ENCODE results near the gene LIG3. TPM values are rescaled to one million over a fixed set of nuclear protein-coding genes. Genes with fewer than 3 reads are reported as not detected.
"Not testable (repeated sequence)": the region's sequence is repeated elsewhere in the genome, so short reads cannot be mapped to it uniquely, and the experiment has no call there.

The LIG3 gene
- polyA plus RNA-seq, 3 donors = 6.0 to 14.6 (median 7.5) TPM

- intact Hi-C loops (cut with micrococcal nuclease) = loop anchor here in 1 of 2 donors (5.0 kb wide), 1 partner anchor 37 kb away; the partner anchor contains the start of gene RFFL
- no peak overlapping the region for H3K9ac ChIP-seq (ENCODE audit: insufficient read depth, low read length, poor library complexity, severe bottlenecking)
- Mint-ChIP-seq H3K9me3 (no peaks in the 10 kb centered on the region), H3K36me3 (peaks cover 34 to 49% of the 10 kb centered on the region in 2 donors), H3K4me1 (peaks cover 30% of the 10 kb centered on the region), H3K27me3 (ENCODE audit: low read depth in 3 of 3) (peaks cover 0 to 1% (median 0%) of the 10 kb centered on the region in 3 donors), H3K4me3 (no peak overlapping the region), H3K27ac (no peak overlapping the region)
- no peak overlapping the region for H3K4me2 ChIP-seq (replicated peaks; ENCODE audit: extremely low read depth, low read length, poor library complexity, severe bottlenecking)
- H3K27me3 ChIP-seq (ENCODE audit: control insufficient read depth in 2 of 2, insufficient read depth in 2 of 2, low read length in 2 of 2) = no peaks in the 10 kb centered on the region
- no peak overlapping the region for H3K27ac ChIP-seq (ENCODE audit: low read depth in 1 of 2, low read length in 2 of 2)
- DNase-seq = no peak
- H3K79me2 ChIP-seq (ENCODE audit: insufficient read depth, low read length) = peaks cover 4% of the 10 kb centered on the region
- WGBS (ENCODE audit: insufficient coverage) = no CpG with 5 or more reads among the region's 1 CpG
- H3K9me3 ChIP-seq (replicated peaks in 1 of 2; ENCODE audit: control insufficient read depth in 1 of 2, insufficient read depth in 1 of 2, low read length in 2 of 2) = no peaks in the 10 kb centered on the region
- no peak for TF ChIP-seq CTCF (IDR thresholded peaks at IDR 0.05)
- no peak overlapping the region for H3K4me3 ChIP-seq (replicated peaks in 1 of 3; ENCODE audit: low read depth in 2 of 3, low read length in 3 of 3)
- peaks cover 24 to 30% of the 10 kb centered on the region in 2 donors for H3K4me1 ChIP-seq (ENCODE audit: control insufficient read depth in 1 of 2, insufficient read depth in 2 of 2, low read length in 2 of 2)
- peaks cover 34% of the 10 kb centered on the region for H4K20me1 ChIP-seq (ENCODE audit: insufficient read depth, low read length)
- no peak overlapping the region for H2AFZ ChIP-seq (ENCODE audit: insufficient read depth, low read depth, low read length, poor library complexity, severe bottlenecking)
- peaks cover 29 to 54% of the 10 kb centered on the region in 2 donors for H3K36me3 ChIP-seq (replicated peaks in 1 of 2; ENCODE audit: control insufficient read depth in 1 of 2, insufficient read depth in 2 of 2, low read length in 2 of 2)
Observed at GRCh38 chr17:35025541-35025940, 45.2 kb downstream of the LIG3 start.

- H3K4me3 ChIP-seq (replicated peaks in 1 of 3; ENCODE audit: low read depth in 2 of 3, low read length in 3 of 3); H2AFZ ChIP-seq (ENCODE audit: insufficient read depth, low read depth, low read length, poor library complexity, severe bottlenecking); H3K4me2 ChIP-seq (replicated peaks; ENCODE audit: extremely low read depth, low read length, poor library complexity, severe bottlenecking); H3K9ac ChIP-seq (ENCODE audit: insufficient read depth, low read length, poor library complexity, severe bottlenecking); H3K9me3 Mint-ChIP-seq; H3K27me3 ChIP-seq (ENCODE audit: control insufficient read depth in 2 of 2, insufficient read depth in 2 of 2, low read length in 2 of 2); H3K4me3 Mint-ChIP-seq; H3K9me3 ChIP-seq (replicated peaks in 1 of 2; ENCODE audit: control insufficient read depth in 1 of 2, insufficient read depth in 1 of 2, low read length in 2 of 2); H3K27me3 Mint-ChIP-seq (ENCODE audit: low read depth in 3 of 3); DNase-seq: not testable (repeated sequence)
- Histone ChIP-seq H4K20me1 (ENCODE audit: insufficient read depth, low read length) (peaks cover 34% of the 10 kb centered on the region), H3K27ac (ENCODE audit: low read depth in 1 of 2, low read length in 2 of 2) (peak overlapping the region in 1 of 2 donors; percentile 64), H3K79me2 (ENCODE audit: insufficient read depth, low read length) (peaks cover 11% of the 10 kb centered on the region), H3K36me3 (replicated peaks in 1 of 2; ENCODE audit: control insufficient read depth in 1 of 2, insufficient read depth in 2 of 2, low read length in 2 of 2) (peaks cover 17 to 35% of the 10 kb centered on the region in 2 donors), H3K4me1 (ENCODE audit: control insufficient read depth in 1 of 2, insufficient read depth in 2 of 2, low read length in 2 of 2) (peaks cover 19 to 20% of the 10 kb centered on the region in 2 donors)
- WGBS (ENCODE audit: insufficient coverage) = no CpG with 5 or more reads among the region's 4 CpGs
- H3K4me1 Mint-ChIP-seq = peaks cover 26% of the 10 kb centered on the region
- peak overlapping the region in 3 of 7 donors; percentile 48 to 60 (median 54) for H3K27ac Mint-ChIP-seq
- peaks cover 32 to 45% of the 10 kb centered on the region in 2 donors for H3K36me3 Mint-ChIP-seq
- intact Hi-C loops (cut with micrococcal nuclease) = loop anchor here in 1 of 2 donors (5.0 kb wide), 1 partner anchor 34 kb away; the partner anchor contains the start of gene RFFL
Observed at GRCh38 chr17:35028097-35028496, 47.8 kb downstream of the LIG3 start.

Measured in CD14-positive monocyte (primary cell).